GM06990 (cell line): ENCODE data around the gene CNTN1.

Experiments
- DNase-seq: peaks from one replicate; pipeline ENCODE4 v3.0.0-alpha.2; 2011; ENCODE audit not compliant: insufficient read length; ENCODE audit errors: extremely low read depth
- H3K27me3 ChIP-seq: replicated peaks from 2 replicates; pipeline ENCODE4 v1.6.0; 2011; ENCODE audit warnings: low read length; ENCODE audit not compliant: control insufficient read depth, insufficient read depth
- H3K36me3 ChIP-seq: 2 replicates; pipeline ENCODE4 v1.5.1; 2011; ENCODE audit warnings: low read length; ENCODE audit not compliant: control insufficient read depth, insufficient read depth
- H3K4me3 ChIP-seq: replicated peaks from 2 replicates; pipeline ENCODE4 v1.5.1; 2011; ENCODE audit warnings: low read depth, mild to moderate bottlenecking, control low read depth, low read length
- TF ChIP-seq, protein P1 (sequence below): IDR thresholded peaks from 2 replicates; pipeline ENCODE4 v1.5.1; 2011; ENCODE audit warnings: low read length, control low read depth, mild to moderate bottlenecking, inconsistent platforms; ENCODE audit not compliant: insufficient read depth, poor library complexity, severe bottlenecking

Gene CNTN1

DNA sequence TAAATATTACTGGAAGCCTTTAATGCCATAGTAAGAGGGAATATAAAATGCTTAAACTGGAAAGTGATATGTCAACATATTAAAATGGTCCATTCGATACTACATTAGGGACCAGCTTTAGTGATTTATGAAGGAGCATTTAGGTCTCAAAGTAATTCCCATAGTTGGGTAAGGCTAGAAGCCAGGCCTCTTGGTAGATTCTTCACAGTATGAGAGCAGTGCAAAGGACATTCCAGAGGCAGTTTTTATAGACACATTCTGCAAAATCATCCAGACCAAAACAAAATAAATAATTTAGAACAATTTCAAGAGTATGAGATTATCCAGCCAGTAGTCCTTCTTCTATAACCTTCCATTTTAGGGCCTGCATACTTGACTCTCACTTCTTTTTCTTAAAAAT is 353.3 kb downstream of the CNTN1 start:
- no peak for DNase-seq
- Histone ChIP-seq H3K4me3 (no peak overlapping the region), H3K27me3 (no peaks in the 10 kb centered on the region), H3K36me3 (no peaks in the 10 kb centered on the region)
- TF ChIP-seq, protein P1, sequence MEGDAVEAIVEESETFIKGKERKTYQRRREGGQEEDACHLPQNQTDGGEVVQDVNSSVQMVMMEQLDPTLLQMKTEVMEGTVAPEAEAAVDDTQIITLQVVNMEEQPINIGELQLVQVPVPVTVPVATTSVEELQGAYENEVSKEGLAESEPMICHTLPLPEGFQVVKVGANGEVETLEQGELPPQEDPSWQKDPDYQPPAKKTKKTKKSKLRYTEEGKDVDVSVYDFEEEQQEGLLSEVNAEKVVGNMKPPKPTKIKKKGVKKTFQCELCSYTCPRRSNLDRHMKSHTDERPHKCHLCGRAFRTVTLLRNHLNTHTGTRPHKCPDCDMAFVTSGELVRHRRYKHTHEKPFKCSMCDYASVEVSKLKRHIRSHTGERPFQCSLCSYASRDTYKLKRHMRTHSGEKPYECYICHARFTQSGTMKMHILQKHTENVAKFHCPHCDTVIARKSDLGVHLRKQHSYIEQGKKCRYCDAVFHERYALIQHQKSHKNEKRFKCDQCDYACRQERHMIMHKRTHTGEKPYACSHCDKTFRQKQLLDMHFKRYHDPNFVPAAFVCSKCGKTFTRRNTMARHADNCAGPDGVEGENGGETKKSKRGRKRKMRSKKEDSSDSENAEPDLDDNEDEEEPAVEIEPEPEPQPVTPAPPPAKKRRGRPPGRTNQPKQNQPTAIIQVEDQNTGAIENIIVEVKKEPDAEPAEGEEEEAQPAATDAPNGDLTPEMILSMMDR, result no peak

DNA sequence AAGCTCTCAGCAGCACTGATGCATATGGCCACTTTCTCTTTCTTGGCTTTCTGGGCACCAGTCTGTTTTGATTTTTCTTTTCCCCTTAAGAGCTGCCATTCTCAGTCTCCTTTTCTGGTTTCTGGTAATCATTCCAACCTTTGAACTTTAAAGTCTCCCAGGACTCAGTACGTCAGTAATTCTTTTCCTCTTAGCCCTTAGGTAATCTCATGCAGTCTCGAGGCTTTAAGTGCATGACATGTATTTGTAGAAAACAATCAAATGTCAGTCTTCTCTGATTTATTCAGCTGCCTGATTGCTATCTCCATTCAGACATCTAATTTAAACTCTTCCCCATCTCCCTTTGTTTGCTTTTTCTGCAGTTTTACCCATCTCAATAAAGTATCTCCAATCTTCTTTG is 356.8 kb downstream of the CNTN1 start:
- TF ChIP-seq, protein P1, result no peak
- H3K4me3 ChIP-seq, result no peak overlapping the region
- DNase-seq, result no peak
- H3K27me3 ChIP-seq, result no peaks in the 10 kb centered on the region
- no peaks in the 10 kb centered on the region for H3K36me3 ChIP-seq

DNA sequence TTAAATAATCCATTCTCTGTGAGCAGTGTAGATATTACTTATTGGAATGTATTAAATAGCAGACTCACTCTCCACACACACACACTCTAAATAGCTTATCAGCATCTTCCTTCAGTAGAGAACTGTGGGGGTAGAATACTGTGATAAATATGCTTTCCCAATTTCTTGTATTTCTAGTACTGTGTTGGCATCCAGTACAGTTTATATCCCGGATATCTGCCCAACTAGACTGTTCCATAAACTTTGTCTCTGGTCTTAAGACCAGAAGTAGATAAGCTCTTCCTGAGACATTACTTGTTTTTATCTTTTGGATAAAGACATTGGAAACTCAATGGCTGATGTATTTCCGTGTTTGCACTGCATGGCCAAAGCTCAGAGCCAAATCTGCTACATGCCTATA is 359.7 kb downstream of the CNTN1 start:
- TF ChIP-seq, protein P1, result no peak
- Histone ChIP-seq H3K27me3 (no peaks in the 10 kb centered on the region), H3K4me3 (no peak overlapping the region), H3K36me3 (no peaks in the 10 kb centered on the region)
- DNase-seq, result no peak

DNA sequence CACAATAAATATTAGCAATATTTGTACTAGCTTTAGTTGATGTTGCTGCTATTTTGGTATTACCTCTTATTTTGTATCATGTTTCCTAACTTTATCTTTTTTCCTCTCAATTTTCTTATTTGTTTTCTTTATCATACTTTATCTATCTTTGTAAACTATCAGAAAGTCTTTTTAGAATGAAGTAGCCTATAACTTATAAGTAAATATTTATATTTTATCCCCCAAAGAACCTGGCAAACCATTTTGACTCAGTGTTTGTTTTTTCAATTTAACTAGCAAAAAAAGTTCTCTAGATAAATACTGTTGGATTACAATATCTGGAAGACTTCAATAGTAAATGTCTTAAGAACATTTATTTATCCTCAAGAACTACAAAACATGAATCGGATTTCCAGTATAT is 360.2 kb downstream of the CNTN1 start:
- no peak for DNase-seq
- TF ChIP-seq, protein P1, result no peak

DNA sequence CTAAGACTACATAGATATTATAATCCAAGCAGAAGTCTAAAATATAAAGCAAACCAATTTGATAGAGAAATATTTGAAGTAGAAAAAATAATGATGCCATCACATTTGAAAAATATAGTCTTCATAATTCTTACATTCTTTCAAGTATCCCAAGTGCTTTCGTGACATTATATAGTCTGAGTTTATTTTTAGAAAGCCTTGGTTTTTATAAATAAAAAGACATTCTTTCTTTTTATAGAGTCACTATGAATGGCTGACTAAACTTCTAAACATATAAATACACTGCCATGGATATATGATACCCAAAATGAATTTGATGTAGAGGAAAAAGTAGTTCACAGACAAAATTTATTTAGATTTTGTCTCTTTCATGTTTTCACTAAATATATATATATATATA is 360.8 kb downstream of the CNTN1 start:
- no peak for DNase-seq
- no peaks in the 10 kb centered on the region for H3K27me3 ChIP-seq
- TF ChIP-seq, protein P1, result no peak

More for the DNA sequence above, 360.2 kb downstream of the CNTN1 start:
- H3K36me3 ChIP-seq, result no peaks in the 10 kb centered on the region
- no peak overlapping the region for H3K4me3 ChIP-seq
- H3K27me3 ChIP-seq, result no peaks in the 10 kb centered on the region

DNA sequence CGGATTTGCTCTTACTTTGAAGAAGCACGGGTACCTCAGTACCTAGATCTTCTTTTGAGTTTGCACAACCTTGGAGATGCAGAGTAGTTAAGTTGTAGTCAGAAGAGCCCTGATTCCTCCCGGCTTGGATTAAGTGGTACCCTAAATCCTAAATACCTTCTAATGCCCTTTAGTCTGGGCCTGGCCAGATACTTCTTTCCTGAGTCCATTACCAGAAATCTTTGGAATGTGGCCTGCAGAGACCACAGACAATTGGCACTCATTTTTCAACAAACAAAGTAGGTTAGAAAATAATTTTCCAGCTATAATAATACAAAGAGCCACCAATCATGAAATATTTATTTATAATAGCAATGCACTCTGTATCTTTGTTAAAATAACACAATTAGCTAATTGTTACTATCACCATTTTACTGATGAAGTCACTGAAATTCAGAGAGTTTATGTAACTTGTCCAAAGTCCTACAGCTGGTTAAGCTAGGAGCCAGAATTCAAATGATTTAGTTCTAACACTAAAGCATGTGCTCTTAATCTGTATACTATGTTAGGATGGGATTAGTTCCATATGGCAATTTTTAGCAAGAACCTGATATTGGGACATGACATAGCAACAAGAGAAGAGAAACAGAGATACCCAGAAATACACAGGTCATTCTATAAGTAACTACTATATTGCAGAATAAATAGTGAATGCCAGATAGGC is 363.8 kb downstream of the CNTN1 start:
- Histone ChIP-seq H3K36me3 (no peaks in the 10 kb centered on the region), H3K4me3 (no peak overlapping the region), H3K27me3 (no peaks in the 10 kb centered on the region)
- TF ChIP-seq, protein P1, result no peak
- DNase-seq, result no peak

More for the DNA sequence above, 360.8 kb downstream of the CNTN1 start:
- no peaks in the 10 kb centered on the region for H3K36me3 ChIP-seq
- no peak overlapping the region for H3K4me3 ChIP-seq
